Measurements from ENCODE around the gene LSM7. TPM values are rescaled to one million over a fixed set of nuclear protein-coding genes. Genes with fewer than 3 reads are reported as not detected.

The LSM7 gene
- total RNA-seq, 6 donors from 2014 or later: 58.6 to 127 (median 89.8) TPM

- Histone ChIP-seq H3K36me3 (peaks cover 9 to 36% (median 27%) of the 10 kb centered on the region in 4 donors), H3K27ac (peak overlapping the region; percentile 18 to 44 (median 28)), H3K4me3 (peak overlapping the region in 1 of 4 donors; percentile 4), H3K27me3 (no peaks in the 10 kb centered on the region), H3K9me3 (no peaks in the 10 kb centered on the region), H3K4me1 (peaks cover 45 to 56% (median 51%) of the 10 kb centered on the region in 4 donors)
- TF ChIP-seq POLR2AphosphoS5 (IDR thresholded peaks at IDR 0.05) (no peak), CTCF (IDR thresholded peaks at IDR 0.05) (peak; percentile 49 to 75 (median 68))
- ATAC-seq (ENCODE audit: low FRiP score in 2 of 2) (peak; percentile 32 to 47), DNase-seq (peak; percentile 70 to 81)
- WGBS, 2 donors: 56 to 59% methylated on average over 14 of the region's 16 CpGs
These were observed 53.4 kb downstream of the LSM7 start for GRCh38 chr19:2274931-2275535.

- Histone ChIP-seq H3K9me3 (no peaks in the 10 kb centered on the region), H3K27ac (peak overlapping the region; percentile 49 to 99 (median 76)), H3K27me3 (no peaks in the 10 kb centered on the region), H3K4me1 (peaks cover 45 to 56% (median 51%) of the 10 kb centered on the region in 4 donors), H3K36me3 (peaks cover 9 to 36% (median 27%) of the 10 kb centered on the region in 4 donors), H3K4me3 (peak overlapping the region in 2 of 4 donors; percentile 40 to 99)
- TF ChIP-seq POLR2A (IDR thresholded peaks at IDR 0.05): no peak
- TF ChIP-seq CTCF (IDR thresholded peaks at IDR 0.05): no peak
- no peak for TF ChIP-seq POLR2AphosphoS5 (IDR thresholded peaks at IDR 0.05)
- no peak for TF ChIP-seq EP300 (IDR thresholded peaks at IDR 0.05)
- DNase-seq (no peak), ATAC-seq (ENCODE audit: low FRiP score in 2 of 2) (no peak)
- 85 to 90% methylated on average over 9 of the region's 9 CpGs for WGBS, 2 donors
These were observed 54.1 kb downstream of the LSM7 start for GRCh38 chr19:2274185-2274711.

DNA sequence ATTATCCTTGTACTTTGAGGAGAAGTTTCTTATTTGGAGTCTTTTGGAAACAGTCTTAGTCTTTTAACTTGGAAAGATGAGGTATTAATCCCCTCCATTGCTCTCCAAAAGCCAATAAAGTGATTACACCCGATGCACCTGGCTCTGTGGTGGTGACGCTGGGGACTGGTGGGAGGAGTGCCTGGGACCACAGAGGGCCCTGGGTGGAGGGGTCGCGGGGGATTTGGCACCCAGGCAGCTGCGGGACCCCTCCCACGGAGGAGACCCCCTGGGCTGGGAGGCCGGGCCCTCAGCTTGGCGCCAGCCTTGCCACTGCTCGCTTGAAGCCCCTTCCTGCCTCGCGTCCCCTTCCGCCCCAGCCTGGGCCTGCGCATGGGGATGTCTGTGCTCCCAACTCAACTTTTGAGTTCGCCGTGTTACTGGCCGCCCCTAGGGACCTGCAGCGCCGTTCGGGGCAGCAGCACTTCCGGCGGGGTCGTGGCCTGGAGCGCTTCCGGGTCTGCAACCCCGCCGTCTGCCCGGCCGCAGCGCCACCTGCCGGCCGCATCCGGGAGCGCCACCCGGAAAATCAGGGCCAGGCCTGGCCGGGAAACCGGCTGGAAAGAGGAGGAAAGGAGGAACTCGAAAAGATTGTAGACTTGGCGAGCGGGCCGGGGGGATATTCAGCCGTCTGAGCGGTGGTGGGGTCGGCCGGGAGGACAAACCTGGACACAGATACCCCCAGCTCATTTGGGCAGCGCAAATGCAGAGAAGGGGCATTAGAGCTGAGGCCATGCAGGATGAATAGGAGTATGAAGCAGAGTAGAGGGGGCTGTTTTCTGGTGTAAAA is 54.8 kb downstream of the LSM7 start:
- Histone ChIP-seq H3K27ac (peak overlapping the region; percentile 49 to 99 (median 76)), H3K36me3 (peaks cover 9 to 36% (median 27%) of the 10 kb centered on the region in 4 donors), H3K4me1 (peaks cover 46 to 60% (median 54%) of the 10 kb centered on the region in 4 donors), H3K4me3 (peak overlapping the region in 3 of 4 donors; percentile 20 to 99 (median 40)), H3K27me3 (no peaks in the 10 kb centered on the region), H3K9me3 (no peaks in the 10 kb centered on the region)
- 11 to 20% methylated on average over 40 to 41 of the region's 45 CpGs for WGBS, 2 donors
- TF ChIP-seq EP300 (IDR thresholded peaks at IDR 0.05) (no peak), POLR2A (IDR thresholded peaks at IDR 0.05) (peak in 1 of 4 donors; percentile 48), POLR2AphosphoS5 (IDR thresholded peaks at IDR 0.05) (peak; percentile 52 to 65), CTCF (IDR thresholded peaks at IDR 0.05) (peak; percentile 96 to 99 (median 98))
- ATAC-seq (ENCODE audit: low FRiP score in 2 of 2) (peak; percentile 37 to 49), DNase-seq (peak; percentile 78 to 97)

Other genes starting within 250 kb of the LSM7 start
- gene MOB3A, start 232.3 kb downstream of the LSM7 start, total RNA-seq: 100 to 1,000 TPM in 1 of 6 donors, 10 to 100 TPM in 5; 35.4 to 107 (median 60.7) TPM
- gene IZUMO4, start 231.7 kb downstream of the LSM7 start, total RNA-seq: 10 to 100 TPM in 2 of 6 donors, 1 to 10 TPM in 3, under 1 TPM in 1; 0.59 to 61.8 (median 6.4) TPM
- gene AP3D1, start 177.0 kb downstream of the LSM7 start, total RNA-seq: 100 to 1,000 TPM in 5 of 6 donors, 10 to 100 TPM in 1; 73.5 to 180 (median 115) TPM
- gene DOT1L, start 164.7 kb downstream of the LSM7 start, total RNA-seq: 100 to 1,000 TPM in 1 of 6 donors, 10 to 100 TPM in 5; 30.3 to 104 (median 37.2) TPM
- gene PLEKHJ1, start 92.3 kb downstream of the LSM7 start, total RNA-seq: 100 to 1,000 TPM in 2 of 6 donors, 10 to 100 TPM in 4; 67.2 to 114 (median 79.3) TPM
- gene SF3A2, start 91.8 kb downstream of the LSM7 start, total RNA-seq: 100 to 1,000 TPM in 1 of 6 donors, 10 to 100 TPM in 5; 39.8 to 104 (median 70.7) TPM
- gene AMH, start 79.3 kb downstream of the LSM7 start, total RNA-seq: 1 to 10 TPM; 1.1 to 6.3 (median 3.2) TPM
- gene JSRP1, start 72.2 kb downstream of the LSM7 start, total RNA-seq: 1 to 10 TPM in 3 of 6 donors, not detected in 3; 1.2 to 3.7 (median 1.7) TPM
- gene PEAK3, start 46.4 kb downstream of the LSM7 start, total RNA-seq: 1 to 10 TPM; 2.4 to 8.6 (median 4.6) TPM
- gene LINGO3, start 20.4 kb downstream of the LSM7 start, total RNA-seq: under 1 TPM in 3 of 6 donors, not detected in 3; 0.10 to 0.61 (median 0.17) TPM
- gene SPPL2B, start 98 bp upstream of the LSM7 start, total RNA-seq: 100 to 1,000 TPM in 1 of 6 donors, 10 to 100 TPM in 5; 38.3 to 268 (median 61.7) TPM
- under 1 TPM in 4 of 6 donors, not detected in 2; 0.14 to 0.55 (median 0.26) TPM for gene TMPRSS9, start 31.7 kb upstream of the LSM7 start, total RNA-seq
- gene TIMM13, start 99.0 kb upstream of the LSM7 start, total RNA-seq: 10 to 100 TPM; 26.2 to 82.3 (median 40.0) TPM
- 10 to 100 TPM; 15.7 to 49.7 (median 28.2) TPM for gene LMNB2, start 128.4 kb upstream of the LSM7 start, total RNA-seq
- 100 to 1,000 TPM in 4 of 6 donors, 10 to 100 TPM in 2; 93.2 to 247 (median 139) TPM for gene GADD45B, start 147.5 kb upstream of the LSM7 start, total RNA-seq